ENCODE results near the gene PSME3.

DNA sequence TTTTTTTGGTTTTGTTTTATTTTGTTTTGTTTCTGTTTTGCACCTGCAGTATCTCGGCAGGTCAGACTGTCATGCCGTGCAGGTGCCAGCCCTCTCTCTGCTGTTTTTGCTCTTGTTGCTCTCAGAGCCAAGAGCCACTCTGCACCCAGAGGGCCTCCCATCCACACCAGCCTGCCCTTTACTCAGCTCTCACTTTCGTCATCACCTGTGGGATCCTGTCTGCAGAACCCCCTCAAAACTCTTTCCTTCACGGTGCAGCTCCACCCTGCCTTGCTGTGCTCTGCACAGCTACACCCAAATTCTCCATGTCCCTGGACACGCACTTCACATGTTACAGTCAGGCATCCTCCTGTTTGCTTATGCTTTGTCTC, 20.4 kb downstream of the PSME3 start:
- no peak for TF ChIP-seq POLR2A (IDR thresholded peaks at IDR 0.05)
- TF ChIP-seq, protein P1, sequence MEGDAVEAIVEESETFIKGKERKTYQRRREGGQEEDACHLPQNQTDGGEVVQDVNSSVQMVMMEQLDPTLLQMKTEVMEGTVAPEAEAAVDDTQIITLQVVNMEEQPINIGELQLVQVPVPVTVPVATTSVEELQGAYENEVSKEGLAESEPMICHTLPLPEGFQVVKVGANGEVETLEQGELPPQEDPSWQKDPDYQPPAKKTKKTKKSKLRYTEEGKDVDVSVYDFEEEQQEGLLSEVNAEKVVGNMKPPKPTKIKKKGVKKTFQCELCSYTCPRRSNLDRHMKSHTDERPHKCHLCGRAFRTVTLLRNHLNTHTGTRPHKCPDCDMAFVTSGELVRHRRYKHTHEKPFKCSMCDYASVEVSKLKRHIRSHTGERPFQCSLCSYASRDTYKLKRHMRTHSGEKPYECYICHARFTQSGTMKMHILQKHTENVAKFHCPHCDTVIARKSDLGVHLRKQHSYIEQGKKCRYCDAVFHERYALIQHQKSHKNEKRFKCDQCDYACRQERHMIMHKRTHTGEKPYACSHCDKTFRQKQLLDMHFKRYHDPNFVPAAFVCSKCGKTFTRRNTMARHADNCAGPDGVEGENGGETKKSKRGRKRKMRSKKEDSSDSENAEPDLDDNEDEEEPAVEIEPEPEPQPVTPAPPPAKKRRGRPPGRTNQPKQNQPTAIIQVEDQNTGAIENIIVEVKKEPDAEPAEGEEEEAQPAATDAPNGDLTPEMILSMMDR (IDR thresholded peaks at IDR 0.05), result no peak

All from heart left ventricle (tissue), 13 donors.